Stimulated activated CD4-positive, alpha-beta T cell treated with anti-CD3 and anti-CD28 coated beads, Interleukin-1b, Interleukin-23, amount 100 ng/mL, for 4 hours (primary cell): Measurements from ENCODE around the gene NFYC.
"Not testable (repeated sequence)": the region's sequence is repeated elsewhere in the genome, so short reads cannot be mapped to it uniquely, and the experiment has no call there.

Experiments
- DNase-seq, 2 donors: peaks; one replicate each; pipeline ENCODE4 v3.0.0-alpha.2; 2020; ENCODE audit warnings: low read depth in 2 of 2

Gene NFYC

DNA sequence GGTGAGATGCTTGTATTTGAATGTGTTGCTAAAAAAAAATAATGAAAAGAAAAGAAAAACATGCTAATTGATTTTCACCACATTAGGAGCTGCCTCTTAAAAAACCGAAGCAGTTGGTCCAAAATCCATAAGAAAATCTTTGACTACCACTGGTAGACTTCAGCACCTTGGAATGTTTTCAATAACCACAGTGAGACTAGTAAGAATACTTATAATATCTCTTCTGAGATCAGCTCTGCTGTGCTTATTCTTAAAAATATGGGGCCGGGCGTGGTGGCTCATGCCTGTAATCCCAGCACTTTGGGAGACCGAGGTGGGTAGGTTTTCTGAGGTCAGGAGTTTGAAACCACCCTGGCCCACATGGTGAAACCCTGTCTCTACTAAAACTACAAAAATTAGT is 15.1 kb downstream of the NFYC start:
- no peak for DNase-seq

DNA sequence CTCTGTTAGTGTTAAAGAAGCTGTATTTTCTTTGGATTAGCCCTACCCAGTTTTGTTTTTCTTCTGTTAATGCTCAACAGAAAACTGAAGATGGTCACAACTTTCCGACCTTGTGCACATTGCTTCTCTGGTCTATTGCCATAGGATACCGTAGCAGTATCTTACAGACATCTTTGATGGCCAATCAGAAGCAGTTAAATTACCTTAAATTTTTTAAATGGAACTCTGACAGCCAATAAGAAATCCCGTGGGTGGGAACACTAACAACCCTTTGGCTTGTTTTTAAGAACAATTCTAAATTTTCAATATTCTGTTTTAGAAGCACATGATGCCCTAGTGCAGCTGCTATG is 17.2 kb downstream of the NFYC start:
- no peak for DNase-seq

DNA sequence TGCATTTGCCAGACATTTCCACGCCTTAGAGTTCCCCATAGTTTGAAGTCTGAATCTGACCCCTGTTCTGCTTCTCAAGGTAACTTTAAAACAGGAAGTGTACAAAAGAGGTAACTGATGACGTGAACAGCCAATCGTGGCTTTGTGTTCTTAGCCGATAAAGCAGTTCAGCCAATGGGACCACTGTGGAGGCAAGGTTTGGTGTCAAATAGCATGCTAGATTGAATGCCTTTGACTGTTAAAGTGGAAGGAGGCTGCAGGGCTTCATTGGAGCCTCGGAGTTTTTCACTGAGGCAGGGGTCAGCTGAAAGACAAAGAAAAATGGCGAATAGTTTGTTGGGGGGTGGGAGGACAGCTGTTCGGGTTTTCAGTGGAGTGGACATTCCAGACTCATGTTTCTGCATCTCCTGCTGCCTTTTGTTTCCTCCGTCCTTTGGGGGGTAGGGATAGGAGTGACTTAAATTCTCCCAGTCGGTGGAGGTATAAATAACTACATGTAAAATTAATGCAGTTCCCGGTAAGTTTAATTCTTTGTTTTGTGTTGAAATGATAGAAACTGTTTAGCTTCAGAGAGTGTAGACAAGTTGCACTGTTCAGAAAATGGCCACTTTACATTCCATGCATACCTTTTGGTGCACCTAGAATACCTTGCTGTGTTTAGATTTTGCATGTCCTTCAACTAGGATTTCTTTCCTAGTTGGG is 17.7 kb downstream of the NFYC start:
- peak; percentile 19 to 57 for DNase-seq

DNA sequence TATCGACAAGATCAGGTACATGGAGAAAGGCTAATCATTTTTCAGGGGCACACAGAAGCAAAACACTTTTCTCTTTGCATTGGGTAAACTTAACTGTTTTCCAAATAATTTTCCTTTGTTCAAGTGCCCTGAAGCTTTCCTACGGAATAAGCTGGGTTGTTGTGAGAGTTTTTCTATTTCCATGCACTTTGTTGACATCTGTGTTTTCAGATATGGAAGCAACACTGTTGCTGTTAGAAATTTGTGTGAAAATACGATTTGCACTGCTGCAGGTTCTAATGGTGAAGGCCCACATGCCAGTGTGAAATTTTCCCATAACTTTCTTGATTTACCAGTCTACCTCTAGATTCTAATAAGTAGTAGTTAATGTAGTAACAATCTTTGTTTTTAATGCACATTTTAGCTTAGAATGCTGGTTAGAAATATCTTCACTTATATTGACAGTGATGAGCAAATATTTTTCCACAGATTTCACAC is 18.3 kb downstream of the NFYC start:
- DNase-seq: no peak

DNA sequence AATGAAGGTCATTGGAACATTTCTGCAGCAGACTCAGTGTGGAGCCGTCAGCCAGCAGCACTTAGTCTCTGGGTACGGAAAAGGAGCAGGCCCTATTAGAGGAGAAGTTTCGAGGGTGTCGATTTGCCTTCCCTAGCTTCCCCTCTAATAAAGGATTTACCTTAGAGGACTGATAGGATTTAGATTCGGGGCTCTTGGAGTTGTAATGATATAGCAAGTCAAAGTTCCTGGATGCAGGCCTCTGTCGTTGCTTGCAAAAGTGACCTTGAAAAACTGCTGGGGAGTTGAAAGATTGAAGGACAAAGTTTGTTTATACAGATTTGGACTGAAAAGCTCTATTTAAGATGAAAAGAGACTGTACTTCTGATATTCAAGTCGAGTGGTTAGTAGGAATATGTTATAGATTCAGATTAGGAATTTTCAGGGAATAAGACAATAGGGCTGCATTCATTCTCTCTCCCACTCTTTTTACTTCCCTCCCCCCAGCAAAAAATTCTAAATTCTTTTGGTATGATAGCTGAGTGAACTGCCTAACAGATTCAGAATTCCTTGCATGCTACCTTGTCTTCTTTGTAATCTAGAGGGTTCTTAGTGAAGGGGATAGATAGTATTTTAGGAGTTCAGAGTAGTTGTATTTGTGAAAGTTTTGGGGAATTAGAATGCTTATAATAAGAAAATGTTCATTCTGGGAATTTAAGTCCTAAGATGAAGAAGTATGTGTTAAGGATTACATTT is 19.2 kb downstream of the NFYC start:
- no peak for DNase-seq

DNA sequence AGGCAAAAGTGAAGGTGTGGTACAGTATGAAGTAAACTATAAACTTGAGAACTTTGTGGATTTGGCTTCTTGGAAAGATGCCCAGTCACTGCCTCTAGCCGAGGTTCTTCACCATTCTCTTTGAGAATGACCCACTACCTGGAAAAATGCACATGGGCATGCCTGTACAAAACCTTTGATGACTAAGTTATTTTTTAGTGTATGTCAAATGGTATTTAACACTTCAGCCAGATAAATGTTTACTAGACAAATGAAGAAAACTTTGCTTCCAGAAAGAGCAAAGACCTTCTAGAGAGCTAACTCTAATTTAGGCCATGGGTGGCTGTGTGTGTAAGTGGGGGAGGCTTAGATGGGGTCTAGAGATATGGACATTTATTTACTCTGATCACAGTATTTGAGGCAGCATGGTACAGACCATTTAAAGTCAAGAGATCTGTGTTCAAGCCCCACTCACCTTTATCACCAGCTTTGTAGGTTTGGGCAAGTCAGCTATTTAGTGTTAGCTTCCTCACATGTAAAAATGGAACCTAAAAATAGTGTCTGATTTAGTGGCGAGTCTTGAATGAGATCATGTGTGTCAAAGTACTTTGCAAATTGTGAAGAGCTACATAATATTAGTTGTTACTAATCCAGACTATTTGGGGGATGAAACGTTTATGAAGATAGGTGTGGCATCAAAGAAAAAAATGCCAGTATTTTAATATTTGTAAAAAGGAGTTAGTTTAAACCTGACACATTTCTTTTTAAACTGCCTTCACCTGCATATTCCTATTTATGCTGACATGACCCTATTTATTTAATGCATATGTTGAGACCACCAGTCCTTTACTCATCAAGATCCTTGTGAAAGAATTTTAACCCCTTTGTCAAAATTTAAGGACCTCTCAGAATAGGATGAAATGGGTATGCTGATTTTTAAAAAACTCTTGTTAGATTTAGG is 20.2 kb downstream of the NFYC start:
- no peak for DNase-seq

DNA sequence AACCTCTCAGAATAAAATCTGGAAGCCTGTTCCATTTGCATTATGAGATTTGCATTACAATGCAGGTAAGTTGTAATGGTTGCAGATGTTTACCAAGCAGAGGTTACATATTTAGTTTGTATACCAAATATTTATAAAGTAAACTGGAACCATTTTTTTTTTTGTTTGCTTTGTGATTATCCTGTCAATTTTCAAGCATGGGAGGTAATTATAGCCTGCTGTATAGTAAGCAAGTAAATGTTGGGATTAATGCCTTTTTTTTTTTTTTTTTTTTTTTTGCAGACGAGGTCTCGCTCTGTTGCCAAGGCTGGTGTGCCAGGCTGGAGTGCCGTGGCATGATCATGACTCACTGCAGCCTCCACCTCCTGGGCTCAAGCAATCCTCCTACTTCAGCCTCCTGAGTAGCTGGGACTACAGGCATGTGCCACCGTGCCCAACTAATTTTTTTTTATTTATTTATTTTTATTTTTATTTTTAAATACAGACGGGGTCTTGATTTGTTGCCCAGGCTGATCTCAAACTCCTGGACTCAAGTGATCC is 21.0 kb downstream of the NFYC start:
- DNase-seq: no peak

DNA sequence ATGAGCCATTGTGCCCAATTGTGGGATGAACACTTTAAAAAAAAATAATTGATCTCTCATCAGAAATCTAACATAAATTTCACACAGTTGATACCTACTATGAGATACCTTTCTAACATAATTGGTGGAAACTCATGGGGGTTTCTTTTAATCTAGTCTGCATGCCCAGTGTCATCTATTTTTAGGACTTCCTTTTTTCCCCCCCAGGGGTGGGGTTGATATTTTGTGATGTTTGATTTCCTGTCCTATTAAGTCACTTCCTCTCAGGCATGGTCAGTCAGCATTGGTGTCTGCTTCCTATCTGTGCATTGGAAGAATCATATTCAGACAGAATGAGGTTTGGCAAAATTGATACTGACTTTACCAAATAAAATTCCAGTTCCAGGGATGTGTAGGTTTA is 21.5 kb downstream of the NFYC start:
- no peak for DNase-seq

DNA sequence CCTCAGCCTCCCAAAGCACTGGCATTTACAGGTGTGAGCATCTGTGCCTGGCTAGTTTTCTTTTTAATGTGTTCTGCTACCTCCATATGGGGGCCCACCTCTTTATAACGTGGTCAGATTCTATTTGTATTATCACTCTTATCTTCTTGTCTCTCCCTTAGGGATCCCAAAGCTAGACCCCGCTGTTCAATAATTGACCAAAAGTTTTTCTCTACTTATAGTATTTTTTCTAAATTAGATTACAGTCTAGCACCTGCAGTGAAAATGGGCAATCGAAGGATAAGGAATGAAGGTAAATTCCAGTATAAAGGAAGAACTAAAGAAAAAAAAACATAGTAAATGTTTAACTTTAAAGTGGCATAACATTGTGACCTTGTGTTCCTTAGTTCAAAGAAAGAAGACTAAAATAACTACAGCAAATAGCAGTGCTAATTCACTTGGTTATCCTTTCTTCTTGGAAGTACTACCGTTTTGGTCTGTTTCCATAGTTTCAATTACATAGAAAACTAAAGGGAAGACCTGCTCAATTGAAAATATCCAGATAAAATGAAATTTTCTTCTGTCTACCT is 24.1 kb downstream of the NFYC start:
- no peak for DNase-seq

DNA sequence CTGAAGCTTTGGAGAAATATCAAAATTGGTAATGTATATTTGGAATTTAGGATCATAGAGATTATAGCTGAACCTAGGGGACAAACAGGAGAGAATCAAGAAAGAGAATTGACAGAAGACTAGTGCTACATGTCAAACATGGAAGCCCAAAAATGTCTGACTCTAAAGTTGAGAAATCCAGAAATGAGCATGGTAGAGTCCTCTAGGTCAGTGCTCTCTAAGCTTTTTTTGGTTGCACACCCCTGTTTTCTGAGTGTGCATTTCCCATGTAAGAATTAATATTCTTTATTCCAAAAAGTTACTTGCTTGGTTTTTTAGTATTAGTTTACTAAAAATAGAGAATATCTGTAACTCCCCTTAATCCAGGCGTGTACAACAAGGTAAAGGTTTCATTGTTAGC is 25.6 kb downstream of the NFYC start:
- DNase-seq: no peak

DNA sequence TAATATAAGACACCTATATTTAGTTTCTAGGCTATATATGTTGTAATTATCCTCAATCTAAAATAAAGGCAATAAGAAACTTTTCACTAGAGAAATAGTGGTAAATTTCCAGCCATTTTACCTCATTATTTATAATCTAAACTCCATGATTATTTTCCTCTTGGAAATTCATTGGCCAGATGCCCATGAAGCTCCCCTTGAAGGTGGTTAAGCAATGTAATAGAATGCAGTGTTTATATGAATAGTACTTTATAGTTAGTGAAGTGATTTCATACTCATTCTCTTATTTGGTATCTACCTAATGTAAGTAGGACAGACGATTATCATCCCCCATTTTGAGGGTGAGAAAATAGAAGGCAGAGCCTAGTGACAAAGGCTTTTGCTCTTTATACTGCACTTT is 26.5 kb downstream of the NFYC start:
- DNase-seq: no peak

DNA sequence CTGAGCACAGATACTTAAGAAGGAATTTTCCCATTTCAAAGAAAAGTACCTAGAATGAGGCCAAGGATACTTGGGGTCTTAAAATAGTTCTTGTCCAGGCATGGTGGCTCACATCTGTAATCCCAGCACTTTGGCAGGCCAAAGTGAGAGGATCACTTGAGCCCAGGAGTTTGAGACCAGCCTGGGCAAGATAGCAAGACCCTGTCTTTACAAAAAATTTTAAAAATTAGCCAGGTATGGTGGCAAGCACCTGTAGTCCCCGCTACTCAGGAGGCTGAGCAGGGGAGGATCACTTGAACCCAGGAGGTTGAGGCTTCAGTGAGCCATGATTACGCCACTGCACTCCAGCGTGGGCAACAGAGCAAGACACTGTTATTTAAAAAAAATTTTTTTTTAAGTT is 29.0 kb downstream of the NFYC start:
- no peak for DNase-seq

DNA sequence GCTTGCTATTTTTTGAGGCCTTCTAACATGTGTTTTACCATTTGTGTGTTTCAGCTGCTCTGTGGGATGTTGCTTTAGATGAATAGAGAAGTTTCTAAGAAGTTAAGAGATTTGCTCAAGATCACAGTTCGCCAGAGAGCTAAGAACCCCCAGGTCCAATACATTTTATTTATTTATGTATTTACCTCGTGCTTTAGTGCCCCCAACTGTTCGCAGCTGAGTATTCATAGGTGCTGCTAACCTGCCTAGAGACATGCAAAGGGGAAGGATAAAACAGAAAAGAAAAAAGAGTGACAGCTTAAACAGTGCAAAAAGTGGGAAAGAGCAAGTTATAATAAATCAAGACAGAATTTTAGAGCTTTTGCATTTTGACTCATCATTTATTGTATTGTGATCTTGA is 31.1 kb downstream of the NFYC start:
- no peak for DNase-seq

DNA sequence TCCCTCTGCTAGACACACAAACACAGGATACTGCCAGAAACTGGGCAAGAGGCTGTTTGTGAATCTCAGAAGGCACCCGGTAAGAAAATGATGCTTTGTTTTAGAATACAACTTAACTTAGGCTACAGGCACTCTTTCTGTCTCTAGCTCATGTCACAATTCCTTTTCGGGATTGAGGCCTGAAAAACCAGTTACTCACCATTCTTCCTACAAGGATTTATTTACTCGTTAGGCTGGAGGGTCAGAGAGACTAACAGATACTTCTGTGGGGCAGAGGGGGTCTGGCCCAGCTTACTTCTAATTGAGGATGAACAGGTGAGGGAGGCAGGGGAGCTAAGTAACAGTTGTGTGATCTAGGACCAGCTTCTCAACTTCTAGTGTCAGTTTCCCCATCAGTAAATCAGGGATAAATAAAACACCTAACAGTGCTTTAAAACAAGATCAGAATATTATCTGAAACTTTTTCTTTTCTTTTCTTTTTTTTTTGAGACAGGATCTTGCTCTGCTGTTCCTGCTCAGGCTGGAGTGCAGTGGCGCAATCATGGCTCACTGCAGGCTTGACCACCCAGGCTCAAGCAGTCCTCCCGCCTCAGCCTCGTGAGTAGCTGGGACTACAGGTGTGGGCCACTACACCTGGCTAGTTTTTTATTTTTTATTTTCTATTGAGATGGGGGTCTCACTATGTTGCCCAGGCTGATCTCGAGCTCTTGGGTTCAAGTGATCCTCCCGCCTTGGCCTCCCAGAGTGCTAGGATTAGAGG is 31.9 kb downstream of the NFYC start:
- no peak for DNase-seq

DNA sequence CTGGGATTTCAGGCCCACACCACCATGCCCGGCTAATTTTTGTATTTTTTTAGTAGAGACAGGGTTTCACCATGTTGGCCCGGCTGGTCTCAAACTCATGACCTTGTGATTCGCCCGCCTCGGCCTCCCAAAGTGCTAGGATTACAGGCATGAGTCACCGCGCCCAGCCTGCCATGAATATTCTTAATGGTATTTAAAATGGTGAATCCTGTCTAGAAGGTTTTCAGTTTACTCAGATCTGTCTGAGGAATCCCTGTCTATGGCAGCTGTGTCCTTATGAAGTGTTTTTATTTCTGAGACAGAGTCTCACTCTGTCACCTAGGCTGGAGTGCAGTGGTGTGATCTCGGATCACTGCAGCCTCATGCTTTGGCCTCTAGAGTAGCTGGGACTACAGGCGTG is 36.2 kb downstream of the NFYC start:
- DNase-seq: not testable (repeated sequence)

DNA sequence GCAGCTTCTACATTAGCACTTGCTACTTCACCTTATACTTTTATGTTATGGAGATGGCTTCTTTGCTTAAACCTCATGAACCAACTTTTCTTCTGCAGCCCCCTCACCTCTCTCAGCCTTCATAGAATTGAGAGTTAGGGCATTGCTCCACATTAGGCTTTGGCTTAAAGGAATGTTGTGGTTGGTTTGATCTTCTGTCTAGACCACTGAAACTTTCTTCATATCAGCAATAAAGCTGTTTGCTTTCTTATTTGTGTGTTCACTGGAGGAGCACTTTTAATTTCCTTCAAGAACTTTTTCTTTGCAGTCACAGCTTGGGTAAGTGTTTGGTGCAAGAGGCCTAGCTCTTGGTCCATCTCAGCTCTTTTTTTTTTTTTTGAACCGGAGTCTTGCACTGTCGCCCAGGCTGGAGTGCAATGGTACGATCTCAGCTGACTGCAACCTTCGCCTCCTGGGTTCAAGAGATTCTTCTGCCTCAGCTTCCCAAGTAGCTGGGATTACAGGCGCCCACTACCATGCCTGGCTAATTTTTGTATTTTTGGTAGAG is 37.9 kb downstream of the NFYC start:
- not testable (repeated sequence) for DNase-seq

DNA sequence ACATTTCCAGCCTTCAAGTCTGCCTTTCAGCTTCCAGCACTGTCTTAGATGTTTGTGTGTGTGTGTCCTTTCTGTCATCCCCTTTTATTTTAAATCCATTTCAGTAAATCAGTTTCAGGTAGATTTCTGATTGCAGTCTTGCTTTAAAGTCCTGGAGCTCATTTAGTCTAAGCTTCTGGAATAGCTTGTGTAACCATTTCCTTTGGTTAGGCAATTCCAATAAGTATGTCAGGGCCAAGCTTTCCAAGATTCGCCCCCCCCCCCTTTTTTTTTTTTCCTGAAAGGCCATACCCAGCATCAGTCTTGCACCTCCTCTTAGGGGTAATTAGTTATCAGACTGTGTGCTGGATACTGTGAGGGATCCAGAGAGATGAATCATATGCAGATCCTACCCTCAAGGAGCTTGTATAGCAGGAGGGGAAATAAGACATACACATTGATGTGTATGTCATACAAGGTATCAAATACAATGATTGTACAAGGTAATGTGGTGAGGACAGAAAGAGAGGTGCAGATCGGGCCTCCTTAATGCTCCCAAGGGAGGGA is 41.3 kb downstream of the NFYC start:
- DNase-seq: no peak

DNA sequence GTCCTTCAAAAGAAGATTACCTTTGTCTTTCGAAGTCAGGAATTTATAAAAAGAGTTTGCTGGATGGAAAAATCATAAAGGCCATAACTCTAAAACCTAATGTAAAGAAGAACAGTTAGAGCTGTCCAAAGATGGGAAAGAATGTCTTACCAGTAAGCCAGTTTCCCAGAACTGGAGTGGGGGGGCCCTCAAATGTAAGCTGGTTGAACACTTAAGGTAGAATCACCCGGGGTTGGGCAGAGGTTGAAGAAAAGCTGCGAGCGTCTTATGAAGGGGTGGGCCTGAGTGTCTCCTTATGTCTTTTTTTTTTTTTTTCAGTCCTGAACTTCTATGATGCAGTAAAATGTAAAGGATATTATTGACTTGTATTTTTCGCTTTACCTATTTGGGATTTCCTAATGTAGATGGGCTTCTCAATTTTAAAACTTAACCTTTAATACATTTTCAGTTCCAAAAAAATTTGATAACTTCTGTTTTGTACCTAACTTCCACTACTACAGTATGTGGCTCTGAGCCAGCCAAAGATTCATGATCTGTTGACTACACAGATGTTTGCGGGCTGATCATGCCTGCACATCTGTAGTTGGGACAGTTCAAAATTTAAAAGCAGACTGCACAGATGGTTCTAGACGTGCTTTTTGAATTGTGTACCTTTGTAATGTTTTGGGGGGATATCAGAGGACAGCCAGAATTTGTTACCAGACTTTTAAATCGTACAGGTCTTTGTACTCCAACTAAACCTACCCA is 43.6 kb downstream of the NFYC start:
- no peak for DNase-seq

DNA sequence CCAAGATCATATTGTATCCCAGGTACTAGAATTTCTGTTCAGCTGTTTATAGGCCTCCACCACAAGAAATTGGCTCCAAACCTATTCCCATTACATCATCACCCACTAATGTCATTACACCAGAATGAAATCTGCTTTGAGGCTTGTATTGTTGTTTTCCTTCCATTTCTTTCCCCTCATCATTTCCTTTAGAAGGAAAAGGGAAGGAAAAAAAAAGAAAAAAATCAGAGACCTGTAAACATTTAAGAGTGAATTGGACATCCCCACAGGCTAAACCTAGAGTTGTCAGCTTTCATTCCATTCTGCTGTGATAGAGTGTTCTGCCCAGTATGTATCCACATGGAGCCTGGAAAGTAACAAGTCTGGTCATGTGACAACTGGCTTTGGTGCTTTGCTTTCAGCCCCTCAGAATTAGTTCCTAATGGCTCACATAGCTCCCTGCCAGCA is 44.6 kb downstream of the NFYC start:
- DNase-seq: no peak

DNA sequence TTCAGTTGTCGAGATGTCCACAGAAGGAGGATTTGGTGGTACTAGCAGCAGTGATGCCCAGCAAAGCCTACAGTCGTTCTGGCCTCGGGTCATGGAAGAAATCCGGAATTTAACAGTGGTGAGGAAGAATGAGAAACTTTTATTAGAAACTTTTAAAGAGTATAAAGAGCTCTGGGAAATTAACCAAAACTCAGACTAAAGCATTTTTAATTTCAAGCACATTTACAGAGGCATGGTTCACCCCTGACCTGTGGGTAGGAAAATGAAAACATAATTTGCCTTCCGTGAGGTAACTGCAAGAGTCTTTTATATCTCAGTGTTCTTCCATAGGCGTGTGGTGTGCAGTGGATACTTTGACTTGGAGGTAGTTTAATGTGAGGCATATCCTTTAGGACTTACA is 47.3 kb downstream of the NFYC start:
- no peak for DNase-seq
